Endometrium (tissue), 2 donors: ENCODE data around the gene COLGALT1.
"Not testable (repeated sequence)": the region's sequence is repeated elsewhere in the genome, so short reads cannot be mapped to it uniquely, and the experiment has no call there.

ENCODE experiments used
- FAIRE-seq: peaks from 2 replicates; lab custom pipeline; 2012; peaks lifted over from hg19 to GRCh38; lab: Jason Lieb, UNC
- donor health status: control.
- donor health status: control.

The COLGALT1 gene

GRCh38 chr19:17555480-17555928 lies at the start of gene COLGALT1:
Gene COLGALT1, plus strand, starts transcription at chr19:17555649. Its CDS starts 65 bp downstream, at chr19:17555714.
- FAIRE-seq = peak; percentile 69

DNA sequence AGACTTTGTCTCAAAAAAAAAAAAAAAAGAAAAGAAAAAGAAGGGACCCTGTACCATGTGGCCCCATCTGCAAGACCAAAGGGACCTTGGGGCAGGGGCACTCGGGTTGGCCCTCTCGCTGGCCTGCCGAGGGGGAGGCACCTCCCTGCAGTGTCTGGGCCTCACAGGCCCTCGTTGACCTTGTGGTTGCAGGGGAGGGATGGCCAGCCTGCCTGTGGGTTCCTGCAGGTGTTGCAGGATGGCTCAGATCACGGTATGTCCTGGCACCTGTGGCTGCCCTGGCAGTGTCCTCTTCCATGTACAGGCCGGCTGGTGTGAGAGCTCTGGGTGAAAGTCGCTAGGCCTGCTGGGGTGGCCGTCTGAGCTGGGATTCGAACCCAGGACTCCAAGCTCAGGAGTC lies 48.7 kb upstream of the COLGALT1 start:
- no peak for FAIRE-seq

GRCh38 chr19:17508558-17508933 lies 46.9 kb upstream of the COLGALT1 start:
- not testable (repeated sequence) for FAIRE-seq

DNA sequence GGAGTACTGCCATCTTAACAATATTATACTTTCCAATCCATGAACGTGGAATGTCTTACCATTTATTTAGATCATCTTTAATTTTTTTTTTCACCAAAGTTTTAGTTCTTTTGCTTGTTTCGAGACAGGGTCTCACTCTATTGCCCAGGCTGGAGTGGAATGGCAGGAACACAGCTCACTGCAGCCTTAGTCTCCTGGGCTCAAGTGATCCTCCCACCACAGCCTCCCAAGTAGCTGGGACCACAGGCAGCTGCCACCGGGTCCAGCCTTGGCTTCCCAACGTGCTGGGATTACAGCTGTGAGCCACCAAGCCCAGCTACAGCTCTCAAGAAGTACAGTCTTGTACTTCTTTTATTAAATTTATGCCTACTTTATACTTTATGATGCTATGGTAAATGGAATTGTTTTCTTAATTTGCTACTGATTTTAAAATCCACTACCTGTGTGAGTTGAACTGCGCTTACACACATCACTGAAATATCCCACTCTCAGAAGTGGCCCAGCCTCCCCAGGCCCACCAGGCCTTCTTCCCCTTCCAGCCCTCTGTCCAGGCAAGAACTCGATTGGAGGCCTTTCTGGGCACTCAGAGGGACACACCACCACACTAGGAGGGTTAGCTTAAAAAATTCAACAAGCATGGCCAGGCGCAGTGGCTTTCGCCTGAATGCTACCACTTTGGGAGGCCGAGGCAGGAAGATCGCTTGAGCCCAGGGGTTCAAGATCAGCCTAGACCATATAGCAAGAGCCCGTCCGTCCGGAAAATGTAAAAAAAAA lies 45.0 kb upstream of the COLGALT1 start:
- no peak for FAIRE-seq

DNA sequence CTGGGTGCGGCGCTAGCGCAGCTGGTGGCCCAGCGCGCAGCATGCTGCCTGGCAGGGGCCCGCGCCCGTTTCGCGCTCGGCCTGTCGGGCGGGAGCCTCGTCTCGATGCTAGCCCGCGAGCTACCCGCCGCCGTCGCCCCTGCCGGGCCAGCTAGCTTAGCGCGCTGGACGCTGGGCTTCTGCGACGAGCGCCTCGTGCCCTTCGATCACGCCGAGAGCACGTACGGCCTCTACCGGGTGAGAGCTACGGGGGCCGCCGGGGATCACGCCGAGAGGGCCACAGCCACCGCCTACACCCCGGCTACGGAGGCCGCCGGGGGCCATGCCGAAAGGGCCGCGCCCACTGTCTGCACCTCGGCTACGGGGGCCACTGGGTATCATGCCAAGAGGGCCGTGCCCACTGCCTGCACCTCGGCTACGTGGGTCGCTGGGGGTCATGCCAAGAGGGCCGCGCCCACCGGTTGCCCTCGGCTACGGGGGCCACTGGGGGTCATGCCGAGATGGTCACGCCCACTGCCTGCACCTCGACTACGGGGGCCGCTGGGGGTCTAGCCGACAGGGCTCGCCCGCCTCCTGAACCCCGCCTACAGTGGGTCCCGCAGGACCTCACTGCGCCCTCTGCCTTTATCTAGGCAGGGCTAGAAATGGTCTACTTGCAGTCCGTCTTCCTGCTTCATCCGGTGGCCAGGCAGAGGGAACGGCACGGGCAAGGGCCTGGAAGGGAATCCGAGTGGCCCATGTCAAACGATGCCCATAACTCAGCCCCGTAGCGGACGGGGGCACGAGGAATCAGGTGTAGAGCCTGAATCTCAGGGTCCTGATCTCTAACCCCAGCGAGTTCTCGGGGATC lies 43.5 kb upstream of the COLGALT1 start:
- no peak for FAIRE-seq

DNA sequence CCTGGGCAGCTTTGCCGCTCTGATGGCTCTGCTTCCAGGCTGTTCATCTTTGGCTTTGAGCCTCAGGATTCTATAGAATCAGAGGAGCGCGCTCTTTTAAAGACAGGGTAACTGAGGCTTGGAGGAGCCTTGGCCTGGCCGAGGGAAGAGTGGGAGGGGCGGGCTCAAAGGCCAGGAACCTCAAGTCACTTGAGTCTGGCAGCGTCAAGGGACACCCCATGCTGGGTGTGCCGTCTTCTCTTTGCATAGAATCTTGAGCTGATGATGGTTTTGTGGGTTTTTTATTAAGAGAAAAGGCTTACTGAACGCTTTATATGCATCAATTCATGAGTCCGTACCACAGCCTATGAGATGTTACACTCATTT lies 42.9 kb upstream of the COLGALT1 start:
- FAIRE-seq = no peak

- FAIRE-seq = no peak
These were observed 39.9 kb upstream of the COLGALT1 start for GRCh38 chr19:17515408-17516149.

GRCh38 chr19:17517898-17518297 lies 37.6 kb upstream of the COLGALT1 start:
- FAIRE-seq = peak; percentile 26

DNA sequence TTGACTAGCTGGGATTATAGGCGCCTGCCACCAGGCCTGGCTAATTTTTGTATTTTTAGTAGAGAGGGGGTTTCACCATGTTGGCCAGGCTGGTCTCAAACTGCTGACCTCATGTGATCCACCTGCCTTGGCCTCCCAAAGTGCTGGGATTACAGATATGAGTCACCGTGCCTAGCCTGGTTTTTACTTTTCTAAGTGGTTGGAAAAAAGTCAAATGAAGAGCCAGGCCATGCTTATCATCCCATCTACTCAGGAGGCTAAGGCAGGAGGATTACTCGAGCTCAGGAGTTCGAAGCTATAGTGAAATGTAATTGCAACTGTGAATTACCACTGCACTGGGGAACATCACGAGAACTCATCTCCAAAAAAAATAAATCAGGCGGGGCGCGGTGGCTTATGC lies 36.8 kb upstream of the COLGALT1 start:
- not testable (repeated sequence) for FAIRE-seq

DNA sequence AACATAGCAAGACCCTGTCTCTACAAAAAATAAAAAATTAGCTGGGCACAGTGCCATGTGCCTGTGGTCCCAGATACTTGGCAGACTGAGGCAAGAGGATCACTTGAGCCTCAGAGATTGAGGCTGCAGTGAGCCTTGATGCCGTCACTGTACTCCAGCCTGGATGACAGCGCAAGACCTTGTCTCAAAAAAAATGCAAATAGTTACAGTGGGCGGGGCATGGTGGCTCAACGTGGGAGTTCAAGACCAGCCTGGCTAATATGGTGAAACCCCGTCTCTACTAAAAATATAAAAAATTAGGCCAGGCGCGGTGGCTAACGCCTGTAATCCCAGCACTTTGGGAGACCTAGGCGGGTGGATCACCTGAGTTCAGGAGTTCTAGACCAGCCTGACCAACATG lies 35.5 kb upstream of the COLGALT1 start:
- no peak for FAIRE-seq

- no peak for FAIRE-seq
These were observed 34.6 kb upstream of the COLGALT1 start for GRCh38 chr19:17520865-17521264.

- no peak for FAIRE-seq
These were observed 32.2 kb upstream of the COLGALT1 start for GRCh38 chr19:17522988-17523872.

- no peak for FAIRE-seq
These were observed 30.8 kb upstream of the COLGALT1 start for GRCh38 chr19:17524651-17525050.

- FAIRE-seq = no peak
These were observed 30.3 kb upstream of the COLGALT1 start for GRCh38 chr19:17525141-17525540.

DNA sequence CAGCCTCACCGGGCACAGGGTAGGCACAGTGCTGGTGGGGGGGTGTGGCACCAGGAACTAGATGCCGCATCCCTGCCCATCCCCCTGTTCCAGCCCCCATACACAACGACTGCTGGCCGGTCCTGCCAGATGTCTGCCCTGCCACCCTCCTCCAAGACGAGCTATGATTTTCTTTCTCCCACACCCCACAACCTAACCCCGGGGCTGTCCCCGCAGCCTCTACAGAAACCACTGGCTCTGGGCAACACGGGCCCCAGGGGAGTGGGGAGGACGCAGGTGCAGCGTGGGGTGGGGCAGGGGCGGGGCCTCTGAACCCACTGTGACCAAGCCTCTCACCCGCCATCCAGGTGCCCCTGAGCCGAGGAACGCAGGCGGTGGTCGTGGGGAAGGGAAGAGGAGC lies 28.5 kb upstream of the COLGALT1 start:
- FAIRE-seq = no peak

DNA sequence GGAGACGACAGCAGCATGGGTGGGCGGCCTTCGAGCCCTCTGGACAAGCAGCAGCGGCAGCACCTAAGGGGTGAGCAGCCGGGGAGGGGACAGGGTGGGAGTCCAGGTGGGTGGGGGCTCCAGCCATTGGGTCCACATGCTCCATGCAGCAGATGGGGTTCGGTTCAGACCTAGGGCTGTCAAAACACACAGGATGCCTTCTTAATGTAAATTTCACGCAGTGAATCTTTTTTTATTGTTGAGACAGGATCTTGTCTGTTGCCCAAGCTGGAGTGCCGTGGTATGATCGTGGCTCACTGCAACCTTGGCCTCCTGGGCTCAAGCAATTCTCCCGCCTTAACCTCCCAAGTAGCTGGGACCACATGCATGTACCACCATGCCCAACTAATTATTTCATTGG lies 28.1 kb upstream of the COLGALT1 start:
- FAIRE-seq = no peak

DNA sequence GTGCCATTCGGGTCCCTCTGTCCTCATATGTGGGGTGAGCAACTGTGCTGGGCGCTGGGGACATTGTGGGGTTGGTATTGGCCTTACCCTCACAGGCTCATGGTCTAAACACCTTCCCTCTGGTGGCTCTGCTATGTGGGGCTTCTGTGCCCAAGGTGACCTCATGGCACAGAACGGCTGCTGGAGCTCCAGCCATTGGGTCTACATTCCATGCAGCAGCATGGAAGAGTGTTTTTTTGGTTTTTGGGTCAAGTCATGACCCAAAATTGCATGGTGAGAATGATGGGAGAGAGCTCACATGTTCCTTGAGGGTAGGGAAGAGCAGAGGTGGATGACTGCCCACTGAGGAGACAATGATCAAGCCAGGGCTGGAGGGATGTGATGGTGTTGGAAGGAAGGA lies 26.8 kb upstream of the COLGALT1 start:
- no peak for FAIRE-seq

- FAIRE-seq = no peak
These were observed 25.9 kb upstream of the COLGALT1 start for GRCh38 chr19:17529239-17530158.

- no peak for FAIRE-seq
These were observed 24.9 kb upstream of the COLGALT1 start for GRCh38 chr19:17530586-17530985.

DNA sequence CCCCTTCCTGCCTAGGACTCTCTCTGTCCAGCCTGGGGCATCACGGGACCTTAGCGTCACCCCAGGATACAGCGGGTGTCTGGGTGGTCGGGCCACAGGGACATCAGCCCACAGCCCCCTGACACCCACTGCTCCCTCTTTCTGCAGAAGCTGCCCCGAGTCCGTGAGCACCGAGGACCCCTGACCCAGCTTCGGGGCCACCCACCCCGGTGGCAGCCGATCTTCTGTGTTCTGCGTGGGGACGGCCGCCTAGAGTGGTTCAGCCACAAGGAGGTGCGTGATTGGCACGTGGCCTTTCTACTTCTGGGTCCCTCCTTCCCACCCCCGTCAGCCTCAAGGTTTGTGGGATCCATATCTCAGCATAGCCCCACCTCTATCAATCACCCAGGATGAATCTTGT lies 23.3 kb upstream of the COLGALT1 start:
- FAIRE-seq = no peak

GRCh38 chr19:17532557-17532956 lies 22.9 kb upstream of the COLGALT1 start:
- no peak for FAIRE-seq
